Hypothalamus (tissue), 51 donors: Measurements from ENCODE around the gene IL5RA.

ENCODE experiments used
- DNase-seq, 51 donors: peaks; one replicate each; lab custom pipeline; 2025; lab: John Stamatoyannopoulos, UW

Gene IL5RA

GRCh38 chr3:3109407-3110298 is 521 bp downstream of the IL5RA start:
- no peak for DNase-seq

GRCh38 chr3:3107858-3108257 is 2.3 kb downstream of the IL5RA start:
- no peak for DNase-seq

DNA sequence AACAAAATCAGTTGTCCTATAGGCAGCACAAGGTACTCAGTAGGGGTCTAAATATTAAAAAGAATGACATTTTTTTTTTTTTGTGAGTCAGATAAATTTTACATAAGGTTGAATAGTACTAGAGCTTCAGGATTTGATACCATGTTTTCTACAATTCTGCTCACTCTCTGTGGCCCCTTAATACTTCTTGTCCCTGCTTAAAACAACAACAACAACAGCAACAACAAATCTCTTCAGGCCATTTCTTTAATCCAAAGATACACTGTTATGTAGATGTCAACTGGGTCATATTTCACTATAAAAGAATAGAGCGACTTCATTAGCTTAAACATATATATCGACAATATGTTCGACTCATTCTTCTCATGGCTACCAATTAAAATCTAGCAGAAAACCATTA is 3.0 kb downstream of the IL5RA start:
- DNase-seq, result no peak

GRCh38 chr3:3105815-3106214 is 4.4 kb downstream of the IL5RA start:
- no peak for DNase-seq

DNA sequence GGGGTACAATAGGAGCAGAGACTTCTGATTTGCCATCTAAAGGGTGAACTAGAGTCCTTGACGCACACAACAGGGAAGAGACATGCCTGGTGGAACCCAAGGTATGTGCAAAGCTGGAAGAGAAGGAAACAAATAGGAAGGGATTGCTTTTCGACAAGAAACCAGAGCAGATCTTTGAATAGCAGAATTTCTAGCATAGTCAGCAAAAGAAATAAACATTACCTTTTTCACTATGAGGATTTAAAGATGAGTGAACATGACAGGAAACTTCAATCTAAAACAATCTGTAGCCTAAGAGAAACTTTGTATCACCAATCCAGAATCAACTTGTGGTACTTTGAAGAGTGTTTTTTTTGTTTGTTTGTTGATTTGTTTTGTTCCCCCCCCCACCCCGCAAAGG is 4.9 kb downstream of the IL5RA start:
- DNase-seq, result no peak

DNA sequence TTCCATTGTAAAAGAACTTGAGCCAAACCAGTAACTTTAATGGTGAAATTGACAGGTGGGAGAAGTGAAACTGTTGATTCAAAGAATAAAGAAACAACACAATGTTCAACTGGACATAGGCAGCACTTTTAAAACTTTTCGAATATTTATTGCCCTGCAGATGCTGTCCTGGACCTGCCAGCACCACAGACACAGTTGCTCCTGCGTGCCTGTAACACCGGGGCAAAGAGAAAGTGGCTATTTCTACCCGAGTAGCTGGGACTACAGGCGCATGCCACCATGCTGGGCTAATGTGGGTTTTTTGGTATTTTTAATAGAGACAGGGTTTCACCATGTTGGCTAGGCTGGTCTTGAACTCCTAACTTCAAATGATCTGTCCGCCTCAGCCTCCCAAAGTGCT is 7.4 kb downstream of the IL5RA start:
- no peak for DNase-seq

- no peak for DNase-seq
These were observed 8.3 kb downstream of the IL5RA start for GRCh38 chr3:3101660-3102458.

GRCh38 chr3:3097958-3098357 is 12.2 kb downstream of the IL5RA start:
- DNase-seq, result no peak

DNA sequence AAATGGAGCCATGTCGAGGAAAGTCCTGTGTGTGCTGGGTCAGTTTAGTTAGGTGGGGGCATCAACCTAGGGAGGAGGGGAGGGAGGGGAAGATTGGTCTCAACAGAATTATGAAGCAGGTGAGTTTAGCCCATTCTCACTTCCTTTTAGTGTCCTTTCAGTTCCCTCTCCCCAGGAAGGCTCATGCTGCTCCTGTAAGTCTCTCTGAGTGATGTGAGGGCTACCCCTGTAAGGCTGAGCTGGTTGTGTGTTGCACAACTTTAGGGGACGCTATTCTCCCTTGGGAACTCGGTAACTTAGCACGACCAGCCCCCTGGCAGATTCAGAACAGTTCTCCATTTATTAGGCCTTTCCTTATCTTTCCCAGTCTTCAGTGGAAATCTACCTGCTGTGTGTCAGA is 21.2 kb downstream of the IL5RA start:
- no peak for DNase-seq

GRCh38 chr3:3087716-3088465 is 22.3 kb downstream of the IL5RA start:
- DNase-seq, result no peak

DNA sequence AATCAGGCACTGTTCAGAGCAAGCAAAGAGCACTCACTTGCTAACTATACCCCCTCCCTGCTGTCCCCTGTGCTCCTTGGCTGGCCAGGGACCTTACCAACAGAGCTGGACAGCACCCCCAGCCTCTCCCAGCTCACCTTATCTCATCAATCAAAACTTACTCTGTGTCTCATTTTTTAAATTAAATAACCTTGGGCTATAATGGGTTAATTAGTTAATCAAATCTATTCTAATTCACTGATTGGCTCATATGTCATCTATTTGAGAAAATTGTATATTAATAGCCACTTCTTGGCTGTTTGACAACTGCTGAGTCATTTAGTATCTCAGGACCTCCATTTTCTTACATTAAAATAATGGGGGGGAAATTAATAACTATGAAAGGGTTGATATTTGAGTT is 22.9 kb downstream of the IL5RA start:
- DNase-seq, result no peak

DNA sequence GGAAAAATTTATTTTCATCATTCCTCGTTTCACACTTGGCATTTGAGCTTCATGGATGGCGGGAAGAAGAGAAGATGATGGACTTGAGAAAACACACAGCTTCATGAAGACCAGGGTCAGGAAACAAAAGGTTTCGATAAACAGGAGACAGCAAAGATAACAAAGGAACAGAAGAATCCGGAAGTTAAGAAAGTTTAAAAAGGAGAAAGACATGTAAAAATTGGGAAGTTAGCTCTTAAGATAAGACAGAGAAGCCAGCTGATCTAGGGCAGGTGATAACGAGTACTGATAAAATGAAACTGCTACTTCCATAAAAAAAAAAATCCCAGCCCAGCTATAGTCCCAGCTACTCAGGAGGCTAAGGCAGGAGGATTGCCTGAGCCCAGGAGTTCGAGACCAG is 23.9 kb downstream of the IL5RA start:
- no peak for DNase-seq

DNA sequence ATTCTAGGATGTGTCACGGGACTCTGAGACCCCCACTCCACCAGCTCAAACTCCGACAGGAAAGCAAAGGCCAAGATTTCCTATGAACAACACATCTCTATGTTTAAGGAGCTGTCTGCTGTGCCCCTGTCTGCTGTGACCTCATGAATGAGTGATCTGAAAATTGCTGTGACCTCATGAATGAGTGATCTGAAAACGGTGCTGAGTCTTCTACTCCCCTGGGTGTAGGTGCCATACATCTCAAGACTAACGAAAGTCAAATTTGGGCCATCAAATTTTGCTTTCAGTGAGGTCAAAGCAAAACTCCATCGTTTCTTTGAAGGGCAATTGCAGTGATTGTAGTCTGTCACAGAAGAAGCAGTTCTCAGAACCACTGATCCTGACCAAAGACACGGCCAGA is 24.4 kb downstream of the IL5RA start:
- DNase-seq, result no peak

GRCh38 chr3:3084890-3085289 is 25.3 kb downstream of the IL5RA start:
- DNase-seq, result no peak

- DNase-seq, result no peak
These were observed 27.8 kb downstream of the IL5RA start for GRCh38 chr3:3082234-3082924.

- DNase-seq, result no peak
These were observed 28.6 kb downstream of the IL5RA start for GRCh38 chr3:3081381-3082233.

- no peak for DNase-seq
These were observed 29.9 kb downstream of the IL5RA start for GRCh38 chr3:3080309-3080708.

- DNase-seq, result no peak
These were observed 35.5 kb downstream of the IL5RA start for GRCh38 chr3:3074551-3075257.

GRCh38 chr3:3071136-3071535 is 39.0 kb downstream of the IL5RA start:
- no peak for DNase-seq
